ENCODE measurements around the gene YPEL5. TPM values are rescaled to one million over a fixed set of nuclear protein-coding genes. Genes with fewer than 3 reads are reported as not detected.
"Not testable (repeated sequence)": the region's sequence is repeated elsewhere in the genome, so short reads cannot be mapped to it uniquely, and the experiment has no call there.

YPEL5 gene
- total RNA-seq, 4 donors from 2014 or later = 42.8 to 88.1 (median 80.5) TPM

GRCh38 chr2:30109856-30110255, 37.0 kb upstream of the YPEL5 start:
- Histone ChIP-seq H3K4me1 (no peaks in the 10 kb centered on the region), H3K4me3 (no peak overlapping the region), H3K27ac (no peak overlapping the region), H3K36me3 (no peaks in the 10 kb centered on the region), H3K9me3 (no peaks in the 10 kb centered on the region), H3K27me3 (no peaks in the 10 kb centered on the region)
- no peak for DNase-seq
- intact Hi-C loops (cut with DNase I; ENCODE audit: low total_unique reads) (no loop called here), in situ Hi-C loops (cut with MboI; ENCODE audit: low pct_ligation_motif_present in 1 of 4, low pct_unique_long_range_greater_than_20kb in 1 of 4, low sequenced_read_pairs in 3 of 4) (no loop called here)
- WGBS, 2 donors (ENCODE audit: low coverage in 1 of 2) = 44 to 51% methylated on average over 5 to 6 of the region's 6 CpGs
- TF ChIP-seq POLR2AphosphoS5 (IDR thresholded peaks at IDR 0.05) = no peak
- no peak for TF ChIP-seq EP300 (IDR thresholded peaks at IDR 0.05; ENCODE audit: low read depth)
- no peak for TF ChIP-seq CTCF (IDR thresholded peaks at IDR 0.05)
- no peak for TF ChIP-seq POLR2A (IDR thresholded peaks at IDR 0.05)

- DNase-seq = no peak
- in situ Hi-C loops (cut with MboI; ENCODE audit: low pct_ligation_motif_present in 1 of 4, low pct_unique_long_range_greater_than_20kb in 1 of 4, low sequenced_read_pairs in 3 of 4) (no loop called here), intact Hi-C loops (cut with DNase I; ENCODE audit: low total_unique reads) (no loop called here)
- WGBS, 2 donors (ENCODE audit: low coverage in 1 of 2) = 83 to 90% methylated on average over 2 to 6 of the region's 6 CpGs
- TF ChIP-seq EP300 (IDR thresholded peaks at IDR 0.05; ENCODE audit: low read depth) (no peak), POLR2A (IDR thresholded peaks at IDR 0.05) (no peak), POLR2AphosphoS5 (IDR thresholded peaks at IDR 0.05) (no peak), CTCF (IDR thresholded peaks at IDR 0.05) (no peak)
- Histone ChIP-seq H3K27me3 (no peaks in the 10 kb centered on the region), H3K4me1 (no peaks in the 10 kb centered on the region), H3K9me3 (no peaks in the 10 kb centered on the region), H3K27ac (no peak overlapping the region), H3K36me3 (no peaks in the 10 kb centered on the region), H3K4me3 (no peak overlapping the region)
Observed at GRCh38 chr2:30110773-30111172, 36.0 kb upstream of the YPEL5 start.

- H3K36me3 ChIP-seq; intact Hi-C loops (cut with DNase I; ENCODE audit: low total_unique reads); H3K4me3 ChIP-seq; DNase-seq; H3K27me3 ChIP-seq; H3K27ac ChIP-seq; in situ Hi-C loops (cut with MboI; ENCODE audit: low pct_ligation_motif_present in 1 of 4, low pct_unique_long_range_greater_than_20kb in 1 of 4, low sequenced_read_pairs in 3 of 4); H3K4me1 ChIP-seq; H3K9me3 ChIP-seq: not testable (repeated sequence)
- WGBS, 2 donors (ENCODE audit: low coverage in 1 of 2) = 91 to 92% methylated on average over 8 to 19 of the region's 19 CpGs
Observed at GRCh38 chr2:30111186-30111585, 35.6 kb upstream of the YPEL5 start.

GRCh38 chr2:30112561-30112960, 34.2 kb upstream of the YPEL5 start:
- intact Hi-C loops (cut with DNase I; ENCODE audit: low total_unique reads) (no loop called here), in situ Hi-C loops (cut with MboI; ENCODE audit: low pct_ligation_motif_present in 1 of 4, low pct_unique_long_range_greater_than_20kb in 1 of 4, low sequenced_read_pairs in 3 of 4) (no loop called here)
- Histone ChIP-seq H3K9me3 (no peaks in the 10 kb centered on the region), H3K27ac (no peak overlapping the region), H3K36me3 (no peaks in the 10 kb centered on the region), H3K27me3 (no peaks in the 10 kb centered on the region), H3K4me1 (no peaks in the 10 kb centered on the region), H3K4me3 (no peak overlapping the region)
- DNase-seq = no peak
- 50 to 86% methylated on average over 1 to 10 of the region's 10 CpGs for WGBS, 2 donors (ENCODE audit: low coverage in 1 of 2)
- TF ChIP-seq POLR2A (IDR thresholded peaks at IDR 0.05) (no peak), POLR2AphosphoS5 (IDR thresholded peaks at IDR 0.05) (no peak), CTCF (IDR thresholded peaks at IDR 0.05) (no peak), EP300 (IDR thresholded peaks at IDR 0.05; ENCODE audit: low read depth) (no peak)

GRCh38 chr2:30113617-30114293, 33.1 kb upstream of the YPEL5 start:
- no peaks in the 10 kb centered on the region for H3K9me3 ChIP-seq
- H3K27me3 ChIP-seq = no peaks in the 10 kb centered on the region
- no peak for DNase-seq
- no peak overlapping the region for H3K4me3 ChIP-seq
- H3K36me3 ChIP-seq = no peaks in the 10 kb centered on the region
- TF ChIP-seq CTCF (IDR thresholded peaks at IDR 0.05) (no peak), POLR2A (IDR thresholded peaks at IDR 0.05) (no peak), POLR2AphosphoS5 (IDR thresholded peaks at IDR 0.05) (no peak), EP300 (IDR thresholded peaks at IDR 0.05; ENCODE audit: low read depth) (no peak)
- in situ Hi-C loops (cut with MboI; ENCODE audit: low pct_ligation_motif_present in 1 of 4, low pct_unique_long_range_greater_than_20kb in 1 of 4, low sequenced_read_pairs in 3 of 4) (no loop called here), intact Hi-C loops (cut with DNase I; ENCODE audit: low total_unique reads) (no loop called here)
- H3K27ac ChIP-seq = no peak overlapping the region
- H3K4me1 ChIP-seq = no peaks in the 10 kb centered on the region
- 65% methylated on average over 3 to 5 of the region's 5 CpGs for WGBS, 2 donors (ENCODE audit: low coverage in 1 of 2)

Measured in transverse colon (tissue), 4 donors.